B cell (primary cell): Measurements from ENCODE around the gene CDO1. TPM values are rescaled to one million over a fixed set of nuclear protein-coding genes. Genes with fewer than 3 reads are reported as not detected.

Experiments
- ATAC-seq: fragments of 200-7000 bp; cut with Tn5 transposase; one replicate; pipeline ENCODE4 v1.10.0; 2021; ENCODE audit warnings: low read depth, mild to moderate bottlenecking, moderate number of reproducible peaks, moderate library complexity
- CTCF ChIA-PET: fragments of 350-600 bp; sonication (Branson Sonifier 250); formaldehyde crosslinking; loops from one replicate; lab custom pipeline; 2021; ENCODE audit warnings: antibody characterized with exemption, inconsistent platforms; lab: Charles Lee
- POLR2A ChIA-PET: fragments of 350-600 bp; sonication (Branson Sonifier 250); formaldehyde crosslinking; loops from one replicate; lab custom pipeline; 2021; ENCODE audit warnings: antibody characterized with exemption; lab: Charles Lee
- DNase-seq: peaks from one replicate; pipeline ENCODE4 v3.0.0; 2013
- H2AFZ ChIP-seq: 2 replicates; pipeline ENCODE4 v1.6.1; 2012; ENCODE audit warnings: mild to moderate bottlenecking, low read depth, low read length; ENCODE audit not compliant: insufficient read depth, poor library complexity, severe bottlenecking
- H3K27ac ChIP-seq, 2 donors: 1 replicate in 1 of 2; 2 replicates in 1 of 2; pipeline ENCODE4 v1.5.1; 2012 to 2013; ENCODE audit warnings: low read length in 2 of 2, mild to moderate bottlenecking in 2 of 2, moderate library complexity in 1 of 2
- H3K27me3 ChIP-seq, 4 experiments: fragments of 200-600 bp in 1 of 4; sonication (generic) in 1 of 4; replicated peaks in 1 of 4; 1 replicate in 2 of 4; 2 replicates in 2 of 4; pipeline versions ENCODE4 v1.6.1 to v1.7.0; 2013 to 2016; ENCODE audit warnings: low read length in 3 of 4, mild to moderate bottlenecking in 2 of 4, mixed read lengths in 1 of 4, moderate library complexity in 1 of 4; ENCODE audit not compliant: insufficient read depth in 4 of 4, control insufficient read depth in 3 of 4; ENCODE audit errors: control extremely low read depth in 1 of 4
- H3K36me3 ChIP-seq, 2 experiments: replicated peaks in 1 of 2; 1 replicate in 1 of 2; 2 replicates in 1 of 2; pipeline versions ENCODE4 v1.6.1 to v1.7.1; 2013; ENCODE audit warnings: low read length in 1 of 2; ENCODE audit not compliant: insufficient read depth in 2 of 2, control insufficient read depth in 1 of 2; ENCODE audit errors: control extremely low read depth in 1 of 2, extremely low read depth in 1 of 2
- H3K4me1 ChIP-seq, 2 donors: fragments of 200-600 bp in 1 of 2; sonication (generic) in 1 of 2; 1 replicate in 1 of 2; 2 replicates in 1 of 2; pipeline versions ENCODE4 v1.5.1 to v1.6.1; 2013 to 2017; ENCODE audit warnings: low read length in 2 of 2; ENCODE audit not compliant: control insufficient read depth in 2 of 2, insufficient read depth in 2 of 2
- H3K4me2 ChIP-seq: replicated peaks from 2 replicates; pipeline ENCODE3; 2012; ENCODE audit warnings: mild to moderate bottlenecking, low read depth, low read length; ENCODE audit not compliant: poor library complexity, severe bottlenecking
- H3K4me3 ChIP-seq, 5 experiments: fragments of 200-600 bp in 1 of 5; sonication (generic) in 1 of 5; 1 replicate in 3 of 5; 2 replicates in 2 of 5; pipeline versions ENCODE4 v1.5.1 to v1.7.0; 2011 to 2016; ENCODE audit warnings: low read length in 4 of 5, mild to moderate bottlenecking in 4 of 5, low read depth in 2 of 5, control low read depth in 1 of 5, moderate library complexity in 1 of 5; ENCODE audit not compliant: insufficient read depth in 1 of 5; ENCODE audit errors: control extremely low read depth in 1 of 5, extremely low read depth in 1 of 5
- H3K79me2 ChIP-seq: fragments of 200-600 bp; sonication (generic); one replicate; pipeline ENCODE4 v1.6.0; 2016; ENCODE audit warnings: low read length; ENCODE audit not compliant: control insufficient read depth, insufficient read depth
- H3K9ac ChIP-seq: fragments of 200-600 bp; sonication (generic); 2 replicates; pipeline ENCODE4 v1.6.1; 2017; ENCODE audit warnings: mild to moderate bottlenecking, low read length, moderate library complexity
- H3K9me3 ChIP-seq, 3 donors: one replicate each; pipeline versions ENCODE4 v1.6.1 to v1.7.1; 2013; ENCODE audit warnings: low read length in 2 of 3; ENCODE audit not compliant: control insufficient read depth in 2 of 3, insufficient read depth in 1 of 3; ENCODE audit errors: control extremely low read depth in 1 of 3
- H4K20me1 ChIP-seq: 2 replicates; pipeline ENCODE4 v1.6.0; 2012; ENCODE audit warnings: mild to moderate bottlenecking, low read length; ENCODE audit not compliant: insufficient read depth, control insufficient read depth, poor library complexity, severe bottlenecking
- H3K27ac Mint-ChIP-seq: one replicate; pipeline ENCODE4 v1.8.0; 2021; ENCODE audit warnings: mixed read lengths
- H3K27me3 Mint-ChIP-seq: one replicate; pipeline ENCODE4 v1.8.0; 2021; ENCODE audit warnings: mixed read lengths
- H3K4me1 Mint-ChIP-seq: one replicate; pipeline ENCODE4 v1.8.0; 2021; ENCODE audit warnings: mixed read lengths
- H3K4me3 Mint-ChIP-seq: one replicate; pipeline ENCODE4 v1.8.0; 2021; ENCODE audit warnings: mixed read lengths
- H3K9me3 Mint-ChIP-seq: one replicate; pipeline ENCODE4 v1.8.0; 2022; ENCODE audit warnings: mixed read lengths; ENCODE audit not compliant: insufficient read depth
- CTCF ChIP-seq: fragments of 200-600 bp; IDR thresholded peaks from one replicate; pipeline ENCODE4 v1.8.0; 2022; ENCODE audit warnings: antibody characterized with exemption, mild to moderate bottlenecking
- EZH2 ChIP-seq: IDR thresholded peaks from 2 replicates; pipeline ENCODE4 v1.6.1; 2012; ENCODE audit warnings: borderline replicate concordance, low read depth, mild to moderate bottlenecking, moderate library complexity, low read length; ENCODE audit not compliant: insufficient read depth, poor library complexity, severe bottlenecking
- WGBS: methylation state at CpG from one replicate; pipeline ENCODE4 v1.1.5; 2013; ENCODE audit warnings: missing lambda C conversion rate; ENCODE audit not compliant: insufficient coverage; 5-methylcytosine and 5-hydroxymethylcytosine counted together
- intact Hi-C: fragments of 100-400 bp; cut with micrococcal nuclease; formaldehyde crosslinking; loops from one replicate; pipeline ENCODE4 v1.10.0; 2022
- polyA plus RNA-seq: library from polyadenylated mRNA; depleted of rRNA; stranded (reverse); fragments of >200 nt; gene quantifications from 2 replicates; pipeline ENCODE4 v1.2.3, GENCODE V29; 2012
- total RNA-seq, 2 donors: library from RNA; stranded (reverse); fragments of 120-200 nt in 1 of 2; gene quantifications; 1 replicate in 1 of 2; 2 replicates in 1 of 2; pipeline versions ENCODE4 v1.2.3 to v1.2.4, GENCODE V29; 2013 to 2022

Gene CDO1
- total and polyA plus RNA-seq, 2 donors (not counting 1 experiment from before 2014, with no cell fraction given) = not detected

- intact Hi-C loops = no loop called here
Observed at GRCh38 chr5:115849258-115849798, 32.9 kb upstream of the CDO1 start.

GRCh38 chr5:115847290-115847689, 30.8 kb upstream of the CDO1 start:
- H4K20me1 ChIP-seq = peaks cover 10% of the 10 kb centered on the region
- H3K79me2 ChIP-seq = peaks cover 86% of the 10 kb centered on the region
- Mint-ChIP-seq H3K9me3 (no peaks in the 10 kb centered on the region), H3K4me3 (no peak overlapping the region), H3K27ac (no peak overlapping the region), H3K4me1 (peaks cover 37% of the 10 kb centered on the region), H3K27me3 (no peaks in the 10 kb centered on the region)
- TF ChIP-seq CTCF (no peak), EZH2 (no peak)
- H3K9ac ChIP-seq = no peak overlapping the region
- no peak overlapping the region for H3K27ac ChIP-seq
- H3K9me3 ChIP-seq = no peaks in the 10 kb centered on the region
- H3K4me1 ChIP-seq = peaks cover 16 to 18% of the 10 kb centered on the region in 2 donors
- no peak overlapping the region for H2AFZ ChIP-seq
- CTCF ChIA-PET = no interaction called here
- intact Hi-C loops = no loop called here
- POLR2A ChIA-PET = no interaction called here
- H3K36me3 ChIP-seq = no peaks in the 10 kb centered on the region
- no peak overlapping the region for H3K4me2 ChIP-seq
- WGBS = no CpG with 5 or more reads among the region's 7 CpGs
- H3K4me3 ChIP-seq = no peak overlapping the region
- no peaks in the 10 kb centered on the region for H3K27me3 ChIP-seq
- DNase-seq (no peak), ATAC-seq (no peak)

More at GRCh38 chr5:115849258-115849798, 32.9 kb upstream of the CDO1 start:
- Histone ChIP-seq H3K4me2 (no peak overlapping the region), H3K27me3 (no peaks in the 10 kb centered on the region), H3K27ac (no peak overlapping the region), H3K9me3 (peaks cover 0 to 6% (median 0%) of the 10 kb centered on the region in 3 donors), H3K9ac (no peak overlapping the region), H3K4me3 (no peak overlapping the region), H3K36me3 (no peaks in the 10 kb centered on the region), H2AFZ (no peak overlapping the region), H3K4me1 (peaks cover 8 to 9% of the 10 kb centered on the region in 2 donors), H3K79me2 (peaks cover 88% of the 10 kb centered on the region), H4K20me1 (peaks cover 10% of the 10 kb centered on the region)
- ChIA-PET CTCF (interaction anchor here (0.6 to 1.2 kb wide), 3 partner anchors 15 to 288 kb away, joined by 3 read pairs; no protein-coding TSS in a partner anchor), POLR2A (no interaction called here)
- DNase-seq (no peak), ATAC-seq (no peak)
- H3K4me1 Mint-ChIP-seq = peaks cover 19% of the 10 kb centered on the region
- no peak overlapping the region for H3K27ac Mint-ChIP-seq
- 100% methylated on average over 2 of the region's 3 CpGs for WGBS
- no peak overlapping the region for H3K4me3 Mint-ChIP-seq
- no peaks in the 10 kb centered on the region for H3K27me3 Mint-ChIP-seq
- TF ChIP-seq CTCF = no peak
- no peak for TF ChIP-seq EZH2
- H3K9me3 Mint-ChIP-seq = peaks cover 4% of the 10 kb centered on the region
